Stimulated activated CD8-positive, alpha-beta memory T cell treated with anti-CD3 and anti-CD28 coated beads, Interleukin-7, amount 100 ng/mL, for 4 hours (primary cell): Measurements from ENCODE around the gene MAST4.

Experiments
- DNase-seq, 2 donors: peaks; one replicate each; pipeline ENCODE4 v3.0.0-alpha.2; 2020; ENCODE audit warnings: low read depth in 2 of 2

MAST4 gene

DNA sequence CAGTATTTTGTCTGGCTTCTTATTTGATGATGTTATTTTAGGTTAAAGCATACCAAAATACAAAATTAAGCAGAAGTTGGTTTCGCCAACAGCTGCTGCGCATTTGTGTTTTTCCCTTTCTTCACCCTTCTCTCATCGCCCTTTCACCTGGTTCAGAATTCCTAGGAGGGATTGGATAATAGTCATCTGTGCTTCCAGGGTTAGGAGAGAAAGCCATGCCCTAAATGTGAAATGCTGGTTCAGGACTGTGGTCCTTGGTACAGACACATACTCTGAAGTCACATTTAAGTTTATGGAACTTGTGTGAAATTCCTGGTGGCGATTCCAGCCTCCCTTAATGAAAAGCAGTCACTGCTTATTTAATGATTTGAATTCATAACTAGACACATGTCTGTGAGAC is 7.7 kb downstream of the MAST4 start:
- no peak for DNase-seq

DNA sequence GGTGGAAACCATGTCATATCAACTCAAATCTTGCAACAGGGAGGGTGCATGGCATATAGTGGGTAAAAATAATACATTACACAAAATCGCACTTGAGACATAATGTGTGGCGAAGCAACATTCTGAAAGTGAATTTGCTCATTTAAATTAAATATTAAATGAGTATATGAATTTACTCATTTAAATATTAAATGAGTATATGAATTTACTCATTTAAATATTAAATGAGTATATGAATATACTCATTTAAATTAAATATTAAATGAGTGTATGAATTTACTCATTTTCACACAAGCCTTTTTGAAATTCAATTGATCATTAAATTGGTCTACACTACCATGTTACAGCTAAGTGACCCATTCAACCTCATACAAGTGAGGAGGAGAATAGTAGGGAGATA is 10.5 kb downstream of the MAST4 start:
- no peak for DNase-seq

DNA sequence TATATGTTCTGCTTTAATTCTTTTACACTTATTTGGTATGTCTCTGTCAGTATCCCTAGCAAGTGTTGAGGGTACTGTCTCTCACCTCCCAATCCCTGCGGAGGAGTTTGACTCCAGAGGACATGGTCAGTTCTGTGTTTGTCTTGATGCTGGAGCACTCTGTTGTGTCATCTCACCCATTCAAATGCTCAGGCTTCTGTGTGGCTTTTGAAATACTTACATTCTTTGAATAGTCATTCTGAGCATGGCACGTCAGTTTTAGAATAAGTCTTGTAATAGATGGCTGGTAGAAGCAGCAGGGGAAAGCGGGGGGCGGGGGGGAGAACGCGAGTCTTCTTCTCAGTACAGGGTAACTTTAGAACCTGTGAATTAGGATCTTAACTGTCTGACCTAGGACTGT is 12.3 kb downstream of the MAST4 start:
- no peak for DNase-seq

DNA sequence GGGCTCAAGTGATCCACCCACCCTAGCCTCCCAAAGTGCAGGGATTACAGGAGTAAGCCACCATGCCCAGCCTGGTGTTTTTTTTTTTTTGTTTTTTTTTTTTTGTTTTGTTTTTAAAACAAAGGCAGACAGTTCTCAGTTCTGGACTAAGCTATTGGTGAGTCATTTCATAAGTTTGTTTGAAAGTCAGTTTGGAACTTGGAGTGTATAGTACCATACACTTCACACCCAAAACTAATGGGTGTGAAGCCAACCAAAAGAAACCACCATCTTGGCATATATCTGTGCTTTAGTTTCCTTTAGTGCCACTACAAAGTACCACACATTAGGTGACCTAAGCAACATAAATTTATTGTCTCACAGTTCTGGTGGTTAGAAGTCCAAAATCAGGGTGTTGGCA is 13.4 kb downstream of the MAST4 start:
- no peak for DNase-seq

DNA sequence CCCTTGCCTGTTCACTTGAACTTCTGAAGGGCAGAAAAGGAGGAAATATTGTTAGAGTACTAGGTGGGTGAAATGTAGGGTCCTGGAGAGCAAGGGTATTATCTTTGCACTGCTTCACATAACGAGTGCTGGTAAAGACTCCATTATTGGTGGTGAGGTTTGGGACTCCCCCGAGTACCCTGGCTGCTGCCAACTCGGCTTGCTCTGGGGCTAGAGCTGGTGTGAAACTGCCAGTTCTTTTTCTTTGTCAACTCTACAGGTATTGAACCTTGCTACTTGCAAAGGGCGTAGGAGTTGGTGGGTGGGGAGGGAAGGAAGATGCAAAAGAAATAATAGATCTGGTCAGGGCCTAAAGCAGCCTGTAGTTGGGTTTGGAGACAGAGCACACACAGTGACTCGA is 16.0 kb downstream of the MAST4 start:
- DNase-seq = no peak

DNA sequence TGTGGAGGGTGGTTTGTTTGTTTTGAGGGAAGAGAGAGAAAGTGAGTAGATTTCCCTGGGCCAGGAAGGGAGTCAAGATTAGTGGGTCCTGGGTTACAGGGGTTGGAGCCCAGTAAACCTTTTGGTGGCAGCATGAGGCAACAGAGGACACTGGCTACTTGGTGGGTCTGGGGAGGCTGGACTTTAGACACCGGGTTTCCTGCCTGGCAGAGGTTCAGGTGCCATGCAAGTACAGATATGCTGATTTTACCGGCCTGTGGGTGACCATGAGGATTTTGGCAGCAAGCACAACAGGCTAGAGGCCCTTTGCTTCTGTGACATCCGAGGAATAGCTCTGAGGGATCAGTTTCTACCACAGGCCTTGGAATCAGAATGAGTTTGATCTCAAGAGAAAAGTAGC is 18.9 kb downstream of the MAST4 start:
- no peak for DNase-seq

DNA sequence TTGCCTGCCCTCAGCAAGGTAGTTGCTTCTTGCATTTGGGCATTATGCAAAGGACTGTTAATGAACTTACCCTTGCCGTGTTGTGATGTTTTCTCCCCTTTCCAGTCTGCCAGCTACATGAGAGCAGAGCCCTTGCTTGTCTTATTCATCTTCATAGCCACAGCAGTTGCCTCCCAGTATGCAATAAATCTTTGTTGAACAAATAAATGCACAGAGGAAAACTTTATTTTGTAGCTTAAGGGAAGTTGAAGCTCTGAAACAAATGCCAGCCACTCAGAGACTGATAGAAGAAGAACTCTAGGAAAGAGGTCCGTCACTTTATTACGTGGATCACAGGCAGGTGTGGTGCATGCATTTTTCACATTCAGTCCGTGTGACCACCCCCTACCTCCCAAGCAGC is 19.7 kb downstream of the MAST4 start:
- no peak for DNase-seq

DNA sequence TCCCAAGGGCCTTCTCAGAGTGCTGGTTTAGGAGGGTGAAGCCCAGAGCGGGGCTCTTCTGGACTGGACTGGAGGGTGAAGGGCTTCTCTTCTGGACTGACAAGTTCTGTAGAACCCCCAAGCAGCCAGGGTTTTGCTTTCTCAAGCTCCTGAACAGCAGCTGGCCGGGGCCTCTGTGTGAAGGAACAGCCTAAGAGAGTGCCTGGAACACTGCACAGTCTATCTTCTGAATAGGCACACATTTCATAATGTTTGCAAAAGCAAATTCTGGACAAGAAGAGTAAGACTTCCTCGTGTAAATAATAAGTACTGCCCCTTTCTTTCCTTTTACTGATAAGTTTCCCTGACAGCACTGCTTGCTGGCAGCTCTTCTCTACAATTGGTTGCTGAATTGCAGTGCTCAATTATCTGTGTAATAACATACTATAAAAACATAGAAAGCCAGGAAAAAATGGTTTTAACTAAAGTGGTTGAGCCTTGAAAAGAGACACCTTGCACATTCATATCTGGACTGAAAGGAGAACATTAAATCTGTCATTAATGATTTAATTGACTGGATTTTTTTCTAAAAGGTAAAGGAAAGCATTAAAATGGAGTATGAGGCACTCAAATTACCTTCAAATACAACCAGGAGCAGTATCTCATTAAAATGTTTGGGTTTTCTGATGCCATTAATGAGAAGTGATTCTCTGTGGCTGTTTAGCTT is 20.5 kb downstream of the MAST4 start:
- DNase-seq = no peak

DNA sequence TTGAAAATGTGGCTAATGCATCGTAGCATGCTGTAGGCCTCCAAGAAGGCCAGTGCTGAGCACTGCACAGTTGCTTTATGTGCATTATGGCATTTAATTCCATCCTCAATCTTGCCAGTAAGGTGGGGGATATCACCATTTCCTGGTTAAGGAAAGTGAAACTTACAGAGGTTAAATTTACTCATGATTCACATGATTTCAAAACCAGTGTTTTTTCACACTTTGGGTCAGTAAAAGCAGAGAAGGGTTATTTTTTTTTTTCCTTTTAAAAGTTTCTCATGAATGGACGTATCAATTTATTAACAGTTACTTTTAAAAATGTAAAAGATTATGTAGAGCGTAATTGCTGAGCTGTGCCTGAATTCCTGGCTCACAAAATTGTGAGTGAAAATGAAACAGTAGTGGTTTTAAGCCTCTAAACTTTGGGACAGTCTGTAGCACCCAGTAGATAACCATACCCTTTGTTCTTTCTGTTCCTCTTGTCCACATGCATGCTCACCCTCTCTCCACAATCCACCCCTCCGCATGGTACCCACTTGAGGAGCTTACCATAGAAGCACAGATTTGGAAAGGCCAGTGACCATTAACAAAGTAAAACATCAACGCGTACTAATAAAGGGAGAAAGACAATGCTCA is 21.2 kb downstream of the MAST4 start:
- DNase-seq = no peak

DNA sequence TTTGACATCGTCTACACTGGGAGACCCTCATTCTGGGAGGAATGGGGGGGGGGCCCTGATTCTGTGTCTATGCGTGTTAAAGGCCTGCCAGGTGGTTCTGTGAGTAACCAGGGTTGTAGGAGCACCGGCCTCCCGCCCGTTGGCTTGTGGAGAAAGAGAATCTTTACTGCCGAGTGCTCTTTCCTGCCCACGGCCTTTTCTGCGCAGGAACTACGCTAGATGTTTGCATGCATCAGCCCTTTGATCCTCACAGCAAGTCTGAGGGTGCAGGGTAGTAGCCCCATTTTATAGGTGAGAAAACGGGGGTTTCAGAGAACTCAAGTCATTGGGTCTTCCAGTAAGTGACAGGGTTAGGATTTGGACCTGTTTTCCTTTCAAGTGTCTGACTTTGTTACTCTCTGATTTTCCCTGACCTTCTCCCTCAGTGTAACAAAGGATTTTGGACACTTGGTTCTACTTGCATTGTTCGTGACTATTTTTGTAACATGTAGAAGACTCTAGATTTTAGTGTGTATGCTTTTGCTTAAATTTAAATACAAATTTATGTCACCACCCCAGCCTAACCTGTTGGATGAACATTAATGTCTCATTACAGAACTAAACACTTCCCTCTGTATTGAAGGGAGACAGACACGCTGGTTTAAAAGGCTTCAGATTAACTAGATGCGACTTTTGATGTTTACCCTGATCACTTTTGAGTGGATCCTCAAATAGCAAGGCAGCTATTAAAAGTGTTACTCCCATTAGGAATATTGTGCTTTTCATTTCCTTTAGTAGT is 22.0 kb downstream of the MAST4 start:
- no peak for DNase-seq

DNA sequence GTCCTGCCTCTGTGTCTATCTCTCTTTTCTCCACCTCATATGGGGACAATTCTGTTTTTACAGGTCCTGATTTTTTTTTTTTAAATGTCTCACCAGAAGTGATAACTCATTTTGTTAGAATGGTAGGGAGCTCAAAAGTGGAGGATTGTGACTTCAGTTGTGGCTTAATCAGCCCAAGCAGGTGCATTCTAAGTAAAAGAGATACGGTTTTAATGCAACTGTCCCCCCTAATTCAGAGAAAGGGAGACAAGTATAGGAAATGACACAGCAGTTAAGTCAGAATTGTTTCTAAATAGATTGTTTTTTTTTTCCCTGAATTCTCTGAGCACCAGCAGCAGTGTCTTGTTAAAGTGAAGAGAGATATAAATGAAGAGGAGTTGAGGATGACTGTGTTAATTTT is 24.5 kb downstream of the MAST4 start:
- DNase-seq = no peak

DNA sequence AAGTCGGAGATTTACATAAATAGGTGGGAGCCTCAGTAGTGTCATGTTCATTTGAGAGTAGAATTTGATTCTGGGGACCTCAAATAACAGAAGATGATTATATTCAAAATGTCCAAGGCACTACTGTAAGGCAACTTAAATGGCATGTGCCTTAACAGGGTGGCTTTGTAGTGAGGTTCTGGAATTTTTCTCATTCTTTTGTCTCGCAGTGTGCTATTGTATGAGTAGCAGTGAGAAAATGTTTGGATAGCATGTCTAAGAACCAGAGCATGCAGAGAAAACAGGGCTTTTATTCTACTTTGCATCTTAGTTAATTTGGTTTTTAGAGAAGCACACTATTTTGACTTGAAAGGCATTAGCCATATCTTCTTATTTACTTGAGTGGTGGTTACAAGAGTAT is 25.0 kb downstream of the MAST4 start:
- no peak for DNase-seq

DNA sequence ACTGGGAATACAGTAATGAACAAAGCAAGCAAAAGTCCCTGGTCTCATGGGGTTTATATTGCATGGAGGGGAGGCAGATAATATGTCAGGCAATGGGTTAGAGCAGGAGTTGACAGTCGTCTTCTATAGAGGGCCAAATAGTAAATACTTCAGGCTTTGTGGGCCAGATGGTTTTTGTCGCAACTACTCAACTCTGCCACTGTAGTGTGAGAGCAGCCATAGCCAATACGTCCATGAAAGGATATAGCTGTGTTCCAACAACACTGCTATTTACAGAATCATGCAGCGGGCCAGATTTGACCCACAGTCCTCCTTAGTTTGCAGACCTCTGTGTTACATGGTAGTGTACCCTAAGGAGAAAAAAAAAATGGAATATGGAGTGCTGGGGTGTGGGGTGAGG is 25.5 kb downstream of the MAST4 start:
- no peak for DNase-seq

DNA sequence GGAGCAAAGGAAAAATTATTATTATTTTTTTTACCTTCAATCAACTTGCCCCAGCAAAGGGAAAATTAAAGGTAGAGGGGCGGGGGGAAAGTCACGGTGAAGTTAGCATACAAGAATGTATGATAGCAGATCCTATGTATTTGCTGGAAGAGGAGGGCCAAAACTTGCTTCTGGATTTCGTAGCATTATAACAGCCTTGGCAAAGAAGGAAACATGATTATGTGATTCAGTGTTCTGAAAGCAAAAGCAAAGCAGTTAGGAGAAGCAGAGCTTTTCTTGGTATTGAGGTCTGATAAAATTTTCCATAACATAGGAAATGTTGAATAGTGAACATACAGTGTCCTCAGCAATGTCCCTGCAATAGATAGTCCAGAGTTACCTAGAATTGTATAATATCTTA is 32.4 kb downstream of the MAST4 start:
- no peak for DNase-seq

DNA sequence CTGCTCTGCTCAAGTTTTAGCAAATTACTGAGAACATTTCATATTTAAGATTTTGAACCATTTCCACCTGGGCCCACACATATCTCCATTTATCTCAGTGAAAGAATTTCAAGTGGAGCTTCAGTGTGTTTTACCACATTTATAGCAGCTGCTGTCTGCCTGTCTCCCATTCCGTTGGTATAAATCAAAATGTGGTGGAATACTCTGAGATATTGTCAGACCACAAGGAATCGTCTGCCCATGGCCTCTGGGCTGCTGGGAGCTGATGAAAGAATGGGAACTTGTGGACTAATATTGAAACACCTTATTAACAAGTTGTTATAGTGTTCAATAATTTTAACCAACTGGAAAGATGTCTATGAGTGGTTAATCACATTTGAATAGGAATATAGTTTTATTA is 33.3 kb downstream of the MAST4 start:
- no peak for DNase-seq

DNA sequence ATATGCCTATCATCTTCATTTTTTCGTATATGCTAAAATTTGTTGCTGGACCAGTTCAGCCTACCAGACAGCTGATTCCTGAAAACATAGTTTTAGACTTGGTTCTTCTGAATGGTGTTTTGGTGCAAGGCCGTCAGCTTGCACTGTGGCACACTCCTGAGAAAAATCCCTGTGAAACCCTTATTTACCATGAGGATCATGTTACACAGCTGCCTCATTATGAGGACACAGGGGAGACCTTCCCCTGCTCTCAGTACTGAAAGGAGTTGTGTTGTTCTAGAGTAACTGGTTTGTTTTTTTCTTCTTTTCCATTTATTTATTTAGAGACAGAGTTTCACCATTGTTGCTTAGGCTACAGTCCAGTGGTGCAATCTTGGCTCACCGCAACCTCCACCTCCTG is 37.6 kb downstream of the MAST4 start:
- DNase-seq = no peak

DNA sequence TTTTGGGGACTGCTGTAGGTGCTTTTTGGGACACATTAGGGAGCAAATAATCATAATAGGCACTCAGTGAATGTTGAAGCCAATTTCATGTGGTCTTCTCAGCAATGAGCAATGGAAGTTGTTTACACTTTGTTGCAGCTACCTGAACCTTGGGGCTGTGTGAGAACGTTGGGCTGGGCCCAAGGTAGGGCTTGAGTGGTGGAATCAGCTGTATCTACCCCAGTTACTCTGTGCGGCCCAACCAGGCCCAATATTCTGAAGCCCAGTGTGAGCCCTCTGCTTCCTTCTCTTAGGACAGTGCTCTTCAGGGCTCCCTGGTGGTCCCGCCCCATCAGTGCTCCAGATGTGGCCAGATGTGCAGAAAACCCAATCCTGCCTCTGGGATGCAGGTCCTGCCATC is 38.4 kb downstream of the MAST4 start:
- no peak for DNase-seq

DNA sequence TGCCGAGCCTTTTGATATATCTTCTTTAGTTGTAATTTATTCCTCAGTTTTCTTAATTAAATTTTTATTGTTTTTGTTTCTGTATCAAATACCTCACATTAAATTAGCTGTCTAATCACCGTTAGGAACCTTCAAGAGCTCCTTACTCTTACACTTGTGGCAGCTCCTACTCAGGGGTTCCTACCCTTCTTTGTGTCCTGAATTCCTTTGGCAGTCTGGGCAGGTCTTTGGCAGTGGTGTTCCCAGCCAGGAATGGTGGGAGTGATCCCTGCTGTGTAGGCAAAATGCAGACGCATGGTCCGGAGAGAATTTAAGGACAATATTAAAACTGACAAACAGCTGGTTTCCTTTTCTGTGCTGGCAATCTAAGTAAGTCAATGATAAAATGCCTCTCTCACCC is 41.8 kb downstream of the MAST4 start:
- DNase-seq = no peak

DNA sequence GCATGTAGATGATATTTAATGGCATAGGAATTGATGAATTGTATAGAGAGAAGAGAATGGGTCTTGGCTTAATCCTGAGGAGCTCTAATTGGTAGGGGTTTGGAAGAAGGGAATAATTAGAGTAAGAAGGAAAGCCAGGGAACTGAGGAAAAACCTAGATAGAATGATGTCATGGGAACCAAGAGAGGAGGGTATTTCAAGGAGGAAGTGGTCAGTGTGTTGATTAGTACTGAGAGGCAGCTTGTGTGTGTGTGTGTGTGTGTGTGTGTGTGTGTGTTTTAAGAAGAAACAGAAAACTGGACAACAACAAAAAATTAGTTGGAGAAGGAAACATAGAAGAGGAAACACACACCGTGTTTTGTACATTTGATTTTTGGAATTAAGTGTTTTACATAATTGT is 42.8 kb downstream of the MAST4 start:
- no peak for DNase-seq

DNA sequence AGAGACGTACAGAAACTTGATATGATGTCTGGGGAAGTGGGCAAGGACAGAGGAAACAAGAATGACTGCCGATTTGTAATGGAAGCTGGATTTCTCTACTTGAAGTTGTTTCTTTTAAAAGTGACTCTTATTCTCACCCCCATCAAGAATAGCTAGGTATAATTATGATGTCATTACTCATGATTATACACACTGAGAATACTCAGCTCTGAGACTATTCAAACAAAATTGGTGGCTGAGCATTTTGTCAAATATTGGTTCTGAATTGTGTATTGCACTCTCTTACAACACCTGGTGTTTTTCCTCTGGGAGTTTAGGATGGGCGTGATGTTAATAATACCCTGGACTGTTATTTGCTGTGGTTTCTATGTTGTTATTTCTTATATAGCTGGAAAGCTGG is 46.3 kb downstream of the MAST4 start:
- DNase-seq = no peak

DNA sequence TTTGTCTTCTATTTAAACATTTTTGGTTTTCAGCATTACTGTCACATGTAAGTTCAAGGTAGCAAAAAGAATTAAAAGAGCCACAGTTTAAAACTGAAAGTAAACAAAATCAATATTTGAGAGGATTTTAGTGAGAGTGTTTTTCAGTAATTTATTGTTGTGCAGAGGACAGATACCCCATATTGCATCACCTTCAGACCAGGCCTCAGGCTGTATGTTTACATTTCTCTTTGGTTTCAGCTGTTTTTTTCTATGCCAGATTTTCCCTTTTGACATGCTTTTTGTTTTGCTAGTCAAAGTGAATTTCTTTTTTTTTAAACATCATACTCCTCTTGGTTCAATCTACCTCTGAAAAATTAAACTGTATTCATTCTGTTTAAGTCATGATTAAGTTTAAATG is 47.2 kb downstream of the MAST4 start:
- DNase-seq = no peak

DNA sequence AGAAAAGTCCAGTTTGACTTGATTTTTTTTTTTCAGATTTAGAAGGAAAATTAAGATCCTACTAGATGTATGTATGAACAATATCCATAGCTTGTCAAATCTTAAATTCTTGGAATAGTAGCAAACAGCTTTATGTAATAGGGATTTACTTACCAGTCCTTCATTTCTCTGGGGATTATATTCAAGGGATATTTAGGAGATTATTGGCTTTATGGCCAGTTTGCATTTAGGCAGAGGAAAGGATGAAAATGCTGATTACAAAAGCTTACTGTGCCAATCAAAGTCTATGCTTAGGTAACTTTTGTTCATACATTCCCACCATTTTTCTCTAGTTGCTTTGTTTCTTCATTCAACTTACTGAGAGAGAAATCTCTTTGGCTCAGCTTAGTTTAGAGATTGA is 47.9 kb downstream of the MAST4 start:
- no peak for DNase-seq

DNA sequence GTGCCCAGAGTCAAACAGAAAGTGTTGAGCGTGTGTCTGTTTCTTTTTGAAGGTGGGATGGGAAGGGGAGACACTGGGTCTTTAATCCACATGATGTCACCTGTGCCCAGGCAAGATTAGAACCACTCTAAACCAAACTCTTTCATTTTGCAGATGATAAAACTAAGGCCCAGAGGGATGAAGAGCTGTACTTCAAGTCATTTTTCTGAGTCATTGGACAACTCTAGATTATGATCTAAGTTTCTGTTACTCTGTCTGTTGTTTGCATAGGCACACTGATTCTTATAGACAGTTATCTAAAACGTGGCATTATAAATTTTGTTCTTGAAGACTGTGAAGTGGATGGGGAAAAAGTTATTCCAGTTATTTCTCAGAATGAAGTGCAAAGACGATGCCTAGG is 48.8 kb downstream of the MAST4 start:
- no peak for DNase-seq
